SK-N-SH treated with all-trans-retinoic acid at 6 μM for 48 hours (cell line): ENCODE results near the gene HSD11B1.

Source experiments
- BACH2 ChIP-seq: fragments of 250-450 bp; sonication (Bioruptor Pico); IDR thresholded peaks from 2 replicates; pipeline ENCODE4 v1.9.0; 2021; ENCODE audit warnings: mild to moderate bottlenecking, borderline replicate concordance
- ISL1 ChIP-seq: fragments of 250-450 bp; sonication (Bioruptor Pico); IDR thresholded peaks from 2 replicates; pipeline ENCODE4 v2.1.2; 2022; ENCODE audit warnings: mild to moderate bottlenecking, moderate library complexity
- OSR1 ChIP-seq: fragments of 250-450 bp; sonication (Bioruptor Pico); IDR thresholded peaks from 2 replicates; pipeline ENCODE4 v1.8.0; 2022; ENCODE audit warnings: moderate library complexity, mild to moderate bottlenecking, inconsistent platforms
- RARB ChIP-seq: fragments of 250-450 bp; sonication (Bioruptor Pico); IDR thresholded peaks from 2 replicates; pipeline ENCODE4 v1.8.0; 2021; ENCODE audit warnings: mild to moderate bottlenecking, moderate library complexity
- SNAI2 ChIP-seq: fragments of 250-450 bp; sonication (Bioruptor Pico); IDR thresholded peaks from 2 replicates; pipeline ENCODE4 v1.5.0; 2020; ENCODE audit warnings: mild to moderate bottlenecking, moderate library complexity
- TF ChIP-seq, protein P1 (sequence below): fragments of 250-450 bp; sonication (Bioruptor Pico); IDR thresholded peaks from 2 replicates; pipeline ENCODE4 v1.5.0; 2020; ENCODE audit warnings: mild to moderate bottlenecking, moderate library complexity
- TF ChIP-seq, protein P2 (sequence below): fragments of 250-450 bp; sonication (Bioruptor Pico); IDR thresholded peaks from 2 replicates; pipeline ENCODE4 v1.8.0; 2020; ENCODE audit warnings: mild to moderate bottlenecking, moderate library complexity, borderline replicate concordance

DNA sequence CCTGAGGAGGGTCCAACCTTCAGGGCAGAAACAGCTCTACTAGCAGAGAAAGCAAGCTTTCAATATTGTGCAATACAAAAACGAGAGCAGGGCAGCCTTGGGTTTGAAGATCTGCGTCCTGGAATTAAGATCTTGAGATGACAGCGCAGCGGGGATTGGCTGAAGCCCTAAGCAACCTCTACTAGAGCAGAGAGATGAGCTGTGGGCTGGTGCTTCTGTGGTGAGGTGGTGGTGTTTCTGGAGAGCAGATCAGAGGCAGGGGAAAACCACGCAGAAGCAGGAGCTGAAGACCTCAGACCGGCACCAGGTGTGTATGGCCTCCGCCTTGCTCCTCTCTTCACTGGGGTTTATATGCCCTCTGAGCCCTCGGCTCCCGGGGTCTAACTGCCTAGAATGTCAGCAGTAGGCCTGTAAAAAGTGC, 63.7 kb downstream of the HSD11B1 start:
- TF ChIP-seq RARB (no peak), OSR1 (no peak), ISL1 (CRISPR knock-in tag) (no peak), BACH2 (no peak), SNAI2 (CRISPR knock-in tag) (no peak)
- TF ChIP-seq, protein P1, sequence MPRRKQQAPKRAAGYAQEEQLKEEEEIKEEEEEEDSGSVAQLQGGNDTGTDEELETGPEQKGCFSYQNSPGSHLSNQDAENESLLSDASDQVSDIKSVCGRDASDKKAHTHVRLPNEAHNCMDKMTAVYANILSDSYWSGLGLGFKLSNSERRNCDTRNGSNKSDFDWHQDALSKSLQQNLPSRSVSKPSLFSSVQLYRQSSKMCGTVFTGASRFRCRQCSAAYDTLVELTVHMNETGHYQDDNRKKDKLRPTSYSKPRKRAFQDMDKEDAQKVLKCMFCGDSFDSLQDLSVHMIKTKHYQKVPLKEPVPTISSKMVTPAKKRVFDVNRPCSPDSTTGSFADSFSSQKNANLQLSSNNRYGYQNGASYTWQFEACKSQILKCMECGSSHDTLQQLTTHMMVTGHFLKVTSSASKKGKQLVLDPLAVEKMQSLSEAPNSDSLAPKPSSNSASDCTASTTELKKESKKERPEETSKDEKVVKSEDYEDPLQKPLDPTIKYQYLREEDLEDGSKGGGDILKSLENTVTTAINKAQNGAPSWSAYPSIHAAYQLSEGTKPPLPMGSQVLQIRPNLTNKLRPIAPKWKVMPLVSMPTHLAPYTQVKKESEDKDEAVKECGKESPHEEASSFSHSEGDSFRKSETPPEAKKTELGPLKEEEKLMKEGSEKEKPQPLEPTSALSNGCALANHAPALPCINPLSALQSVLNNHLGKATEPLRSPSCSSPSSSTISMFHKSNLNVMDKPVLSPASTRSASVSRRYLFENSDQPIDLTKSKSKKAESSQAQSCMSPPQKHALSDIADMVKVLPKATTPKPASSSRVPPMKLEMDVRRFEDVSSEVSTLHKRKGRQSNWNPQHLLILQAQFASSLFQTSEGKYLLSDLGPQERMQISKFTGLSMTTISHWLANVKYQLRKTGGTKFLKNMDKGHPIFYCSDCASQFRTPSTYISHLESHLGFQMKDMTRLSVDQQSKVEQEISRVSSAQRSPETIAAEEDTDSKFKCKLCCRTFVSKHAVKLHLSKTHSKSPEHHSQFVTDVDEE (CRISPR knock-in tag) = no peak
- TF ChIP-seq, protein P2, sequence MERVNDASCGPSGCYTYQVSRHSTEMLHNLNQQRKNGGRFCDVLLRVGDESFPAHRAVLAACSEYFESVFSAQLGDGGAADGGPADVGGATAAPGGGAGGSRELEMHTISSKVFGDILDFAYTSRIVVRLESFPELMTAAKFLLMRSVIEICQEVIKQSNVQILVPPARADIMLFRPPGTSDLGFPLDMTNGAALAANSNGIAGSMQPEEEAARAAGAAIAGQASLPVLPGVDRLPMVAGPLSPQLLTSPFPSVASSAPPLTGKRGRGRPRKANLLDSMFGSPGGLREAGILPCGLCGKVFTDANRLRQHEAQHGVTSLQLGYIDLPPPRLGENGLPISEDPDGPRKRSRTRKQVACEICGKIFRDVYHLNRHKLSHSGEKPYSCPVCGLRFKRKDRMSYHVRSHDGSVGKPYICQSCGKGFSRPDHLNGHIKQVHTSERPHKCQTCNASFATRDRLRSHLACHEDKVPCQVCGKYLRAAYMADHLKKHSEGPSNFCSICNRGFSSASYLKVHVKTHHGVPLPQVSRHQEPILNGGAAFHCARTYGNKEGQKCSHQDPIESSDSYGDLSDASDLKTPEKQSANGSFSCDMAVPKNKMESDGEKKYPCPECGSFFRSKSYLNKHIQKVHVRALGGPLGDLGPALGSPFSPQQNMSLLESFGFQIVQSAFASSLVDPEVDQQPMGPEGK (CRISPR knock-in tag) = no peak
